ENCODE results near the gene ARIH2.

DNA sequence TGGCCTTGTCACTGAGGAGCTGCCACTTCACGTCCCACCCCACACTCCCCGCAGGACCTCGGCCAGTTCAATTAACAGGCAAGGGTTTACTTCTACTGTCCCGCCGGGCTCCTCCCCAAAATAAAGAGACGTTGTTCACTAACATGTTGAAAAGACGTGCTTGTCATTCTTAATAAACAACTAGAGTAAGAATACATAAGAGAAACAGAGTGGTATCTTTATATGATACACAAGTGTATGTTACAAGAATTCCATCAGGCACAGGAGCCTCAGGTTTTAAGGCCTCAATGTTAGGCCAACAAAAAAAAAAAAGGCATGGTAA is 110.9 kb downstream of the ARIH2 start:
- TF ChIP-seq, protein P1, sequence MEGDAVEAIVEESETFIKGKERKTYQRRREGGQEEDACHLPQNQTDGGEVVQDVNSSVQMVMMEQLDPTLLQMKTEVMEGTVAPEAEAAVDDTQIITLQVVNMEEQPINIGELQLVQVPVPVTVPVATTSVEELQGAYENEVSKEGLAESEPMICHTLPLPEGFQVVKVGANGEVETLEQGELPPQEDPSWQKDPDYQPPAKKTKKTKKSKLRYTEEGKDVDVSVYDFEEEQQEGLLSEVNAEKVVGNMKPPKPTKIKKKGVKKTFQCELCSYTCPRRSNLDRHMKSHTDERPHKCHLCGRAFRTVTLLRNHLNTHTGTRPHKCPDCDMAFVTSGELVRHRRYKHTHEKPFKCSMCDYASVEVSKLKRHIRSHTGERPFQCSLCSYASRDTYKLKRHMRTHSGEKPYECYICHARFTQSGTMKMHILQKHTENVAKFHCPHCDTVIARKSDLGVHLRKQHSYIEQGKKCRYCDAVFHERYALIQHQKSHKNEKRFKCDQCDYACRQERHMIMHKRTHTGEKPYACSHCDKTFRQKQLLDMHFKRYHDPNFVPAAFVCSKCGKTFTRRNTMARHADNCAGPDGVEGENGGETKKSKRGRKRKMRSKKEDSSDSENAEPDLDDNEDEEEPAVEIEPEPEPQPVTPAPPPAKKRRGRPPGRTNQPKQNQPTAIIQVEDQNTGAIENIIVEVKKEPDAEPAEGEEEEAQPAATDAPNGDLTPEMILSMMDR (IDR thresholded peaks at IDR 0.05; ENCODE audit: insufficient read depth, low read length, poor library complexity, severe bottlenecking): no peak
- no peak for TF ChIP-seq EZH2phosphoT487 (conservative IDR thresholded peaks at IDR 0.05; ENCODE audit: low read length)
